OCI-LY1 (cell line): Measurements from ENCODE around the gene RAB10.

ENCODE experiments used
- H2AFZ ChIP-seq: fragments of 200-600 bp; sonication (generic), shearing (Covaris generic); 2 replicates; pipeline ENCODE4 v1.6.0; 2014; ENCODE audit warnings: antibody characterized with exemption, mild to moderate bottlenecking, low read length
- H3F3A ChIP-seq: fragments of 200-600 bp; sonication (generic), shearing (Covaris generic); 2 replicates; pipeline ENCODE4 v1.6.0; 2014; ENCODE audit warnings: mild to moderate bottlenecking, antibody characterized with exemption, low read length, moderate library complexity; ENCODE audit not compliant: insufficient read depth
- H3K27ac ChIP-seq: fragments of 200-600 bp; sonication (generic); 2 replicates; pipeline ENCODE4 v1.5.1; 2014; ENCODE audit warnings: low read length, mixed run types, mild to moderate bottlenecking, low read depth; ENCODE audit not compliant: poor library complexity, severe bottlenecking
- H3K27me3 ChIP-seq: fragments of 200-600 bp; sonication (generic); 2 replicates; pipeline ENCODE4 v1.6.0; 2014; ENCODE audit warnings: antibody characterized with exemption, mild to moderate bottlenecking, low read length, moderate library complexity; ENCODE audit not compliant: insufficient read depth
- H3K36me3 ChIP-seq: fragments of 200-600 bp; sonication (generic); 2 replicates; pipeline ENCODE4 v1.6.1; 2014; ENCODE audit warnings: mild to moderate bottlenecking, antibody characterized with exemption, low read length, moderate library complexity, mixed read lengths; ENCODE audit not compliant: insufficient read depth
- H3K4me1 ChIP-seq: fragments of 200-600 bp; sonication (generic); 2 replicates; pipeline ENCODE4 v1.5.1; 2014; ENCODE audit warnings: mild to moderate bottlenecking, low read length, moderate library complexity; ENCODE audit not compliant: insufficient read depth, severe bottlenecking
- H3K4me2 ChIP-seq: fragments of 200-600 bp; sonication (generic), shearing (Covaris generic); 2 replicates; pipeline ENCODE4 v1.6.1; 2014; ENCODE audit warnings: low read length
- H3K4me3 ChIP-seq: fragments of 200-600 bp; sonication (generic); 2 replicates; pipeline ENCODE4 v1.5.1; 2014; ENCODE audit warnings: low read length, low read depth, mild to moderate bottlenecking, mixed read lengths; ENCODE audit not compliant: poor library complexity, severe bottlenecking
- H3K79me2 ChIP-seq: fragments of 200-600 bp; shearing (Covaris generic); 2 replicates; pipeline ENCODE4 v1.6.1; 2016; ENCODE audit warnings: mixed run types, low read length, mixed read lengths; ENCODE audit not compliant: insufficient read depth
- H3K9ac ChIP-seq: fragments of 200-600 bp; sonication (generic), shearing (Covaris generic); 2 replicates; pipeline ENCODE4 v1.6.1; 2014; ENCODE audit warnings: mild to moderate bottlenecking, low read length, mixed read lengths
- H3K9me2 ChIP-seq: fragments of 200-600 bp; sonication (generic), shearing (Covaris generic); 2 replicates; pipeline ENCODE4 v1.6.1; 2014; ENCODE audit warnings: low read depth, mild to moderate bottlenecking, low read length, mixed read lengths
- H3K9me3 ChIP-seq: fragments of 200-600 bp; shearing (Covaris generic); 2 replicates; pipeline ENCODE4 v1.6.1; 2014; ENCODE audit warnings: low read length, mixed read lengths
- H4K20me1 ChIP-seq: fragments of 200-600 bp; sonication (generic), shearing (Covaris generic); 2 replicates; pipeline ENCODE4 v1.6.0; 2016; ENCODE audit warnings: mild to moderate bottlenecking, low read length; ENCODE audit not compliant: insufficient read depth
- EZH2 ChIP-seq: fragments of 200-600 bp; sonication (generic), shearing (Covaris generic); IDR thresholded peaks from 2 replicates; pipeline ENCODE4 v1.8.0; 2017; ENCODE audit warnings: borderline replicate concordance, mixed run types, mild to moderate bottlenecking, antibody characterized with exemption, low read length, moderate library complexity, mixed read lengths
- TF ChIP-seq, protein P1 (sequence below): fragments of 200-600 bp; sonication (generic), shearing (Covaris generic); IDR thresholded peaks from 2 replicates; pipeline ENCODE4 v1.5.1; 2017; ENCODE audit warnings: mild to moderate bottlenecking, antibody characterized with exemption, low read length, moderate library complexity, mixed read lengths

Gene RAB10

DNA sequence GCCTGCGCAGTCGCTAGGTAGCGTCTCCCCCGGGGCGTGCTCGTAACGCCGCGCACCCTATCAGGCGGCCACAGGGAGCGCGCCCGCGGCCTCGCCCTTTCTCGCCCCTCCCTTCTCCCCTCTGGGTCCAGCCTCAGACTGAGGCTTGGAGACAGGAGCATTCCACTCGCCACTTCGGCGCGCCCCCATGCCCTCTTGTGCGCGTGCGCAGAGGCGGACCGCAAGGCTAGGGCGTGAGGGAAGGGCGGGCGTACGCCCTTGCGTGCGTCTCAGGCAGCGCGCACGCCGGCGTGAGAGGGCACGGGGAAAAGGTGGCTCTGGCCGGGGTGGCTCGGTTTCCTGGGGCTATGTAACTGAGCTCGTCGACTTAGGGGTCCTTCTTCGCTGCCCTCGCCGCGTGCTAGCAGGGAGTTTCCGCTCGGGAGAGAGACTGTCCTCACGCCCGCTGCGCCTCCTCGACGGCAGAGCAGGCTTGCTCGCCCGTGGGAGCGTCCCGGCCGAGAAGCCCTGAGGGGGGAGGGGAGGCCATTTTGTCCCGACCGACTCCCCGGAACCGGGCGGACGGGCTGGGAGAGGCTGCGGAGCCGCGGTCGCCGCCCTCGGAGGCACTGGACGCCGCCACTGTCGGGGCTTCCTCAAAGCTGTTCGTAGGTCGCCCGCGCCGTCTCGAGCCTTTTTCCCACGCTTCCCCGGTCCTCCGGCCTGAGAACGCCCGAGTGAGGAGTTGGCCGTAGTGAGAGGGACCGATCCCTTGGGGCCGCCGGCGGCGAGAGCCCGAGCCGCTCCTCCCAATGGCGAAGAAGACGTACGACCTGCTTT, at the start of gene RAB10:
RAB10 (plus strand) TSS at position 267 of the 819 bp plus-strand sequence; CDS start at position 792, 525 bp downstream.
- Histone ChIP-seq H3K4me1 (peaks cover 28% of the 10 kb centered on the region), H3K4me2 (peak within 1 kb of the TSS; percentile 100), H3K9me3 (no peaks in the 10 kb centered on the region), H3K79me2 (peaks cover 48% of the 10 kb centered on the region), H2AFZ (peak within 1 kb of the TSS; percentile 6), H3K27ac (peak within 1 kb of the TSS; percentile 70), H3F3A (no peaks in the 10 kb centered on the region), H3K27me3 (no peaks in the 10 kb centered on the region), H3K9ac (peak within 1 kb of the TSS; percentile 98), H3K9me2 (no peaks in the 10 kb centered on the region), H4K20me1 (no peaks in the 10 kb centered on the region; the same call in 1 of the 2 replicates), H3K4me3 (peak within 1 kb of the TSS; percentile 99), H3K36me3 (peaks cover 12% of the 10 kb centered on the region)
- TF ChIP-seq EZH2 = no peak
- TF ChIP-seq, protein P1, sequence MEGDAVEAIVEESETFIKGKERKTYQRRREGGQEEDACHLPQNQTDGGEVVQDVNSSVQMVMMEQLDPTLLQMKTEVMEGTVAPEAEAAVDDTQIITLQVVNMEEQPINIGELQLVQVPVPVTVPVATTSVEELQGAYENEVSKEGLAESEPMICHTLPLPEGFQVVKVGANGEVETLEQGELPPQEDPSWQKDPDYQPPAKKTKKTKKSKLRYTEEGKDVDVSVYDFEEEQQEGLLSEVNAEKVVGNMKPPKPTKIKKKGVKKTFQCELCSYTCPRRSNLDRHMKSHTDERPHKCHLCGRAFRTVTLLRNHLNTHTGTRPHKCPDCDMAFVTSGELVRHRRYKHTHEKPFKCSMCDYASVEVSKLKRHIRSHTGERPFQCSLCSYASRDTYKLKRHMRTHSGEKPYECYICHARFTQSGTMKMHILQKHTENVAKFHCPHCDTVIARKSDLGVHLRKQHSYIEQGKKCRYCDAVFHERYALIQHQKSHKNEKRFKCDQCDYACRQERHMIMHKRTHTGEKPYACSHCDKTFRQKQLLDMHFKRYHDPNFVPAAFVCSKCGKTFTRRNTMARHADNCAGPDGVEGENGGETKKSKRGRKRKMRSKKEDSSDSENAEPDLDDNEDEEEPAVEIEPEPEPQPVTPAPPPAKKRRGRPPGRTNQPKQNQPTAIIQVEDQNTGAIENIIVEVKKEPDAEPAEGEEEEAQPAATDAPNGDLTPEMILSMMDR = no peak

- Histone ChIP-seq H2AFZ (no peak overlapping the region), H3K9me2 (no peaks in the 10 kb centered on the region), H3K4me3 (no peak overlapping the region), H3K9ac (no peak overlapping the region), H4K20me1 (no peaks in the 10 kb centered on the region), H3F3A (no peaks in the 10 kb centered on the region), H3K36me3 (no peaks in the 10 kb centered on the region), H3K27ac (no peak overlapping the region), H3K4me1 (no peaks in the 10 kb centered on the region), H3K79me2 (no peaks in the 10 kb centered on the region), H3K4me2 (no peak overlapping the region), H3K9me3 (no peaks in the 10 kb centered on the region), H3K27me3 (no peaks in the 10 kb centered on the region)
- TF ChIP-seq EZH2 = no peak
- TF ChIP-seq, protein P1 = no peak
Observed at GRCh38 chr2:25988134-25988533, 45.8 kb upstream of the RAB10 start.

DNA sequence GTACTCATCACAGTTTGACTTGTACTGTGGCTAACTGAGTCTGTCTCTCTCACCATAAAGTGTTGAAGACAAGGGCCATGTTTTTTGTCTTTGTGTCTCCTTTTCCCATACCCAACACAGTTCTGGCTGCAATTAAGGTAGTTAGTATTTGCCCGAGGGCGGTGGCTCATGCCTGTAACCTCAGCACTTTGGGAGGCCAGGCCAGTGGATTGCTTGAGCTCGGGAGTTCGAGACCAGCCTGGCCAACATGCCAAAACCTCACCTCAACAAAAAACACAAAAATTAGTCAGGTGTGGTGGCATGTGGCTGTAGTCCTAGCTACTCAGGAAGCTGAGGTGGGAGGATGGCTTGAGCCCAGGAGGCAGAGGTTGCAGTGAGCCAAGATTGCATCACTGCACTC, 44.7 kb upstream of the RAB10 start:
- TF ChIP-seq, protein P1 = no peak
- no peak for TF ChIP-seq EZH2
- H3K4me2 ChIP-seq = no peak overlapping the region
- H3K27ac ChIP-seq = no peak overlapping the region
- no peaks in the 10 kb centered on the region for H3K36me3 ChIP-seq
- H3K27me3 ChIP-seq = no peaks in the 10 kb centered on the region
- H3F3A ChIP-seq = no peaks in the 10 kb centered on the region
- H3K4me3 ChIP-seq = no peak overlapping the region
- no peaks in the 10 kb centered on the region for H3K4me1 ChIP-seq
- no peak overlapping the region for H2AFZ ChIP-seq
- no peaks in the 10 kb centered on the region for H3K79me2 ChIP-seq
- H3K9ac ChIP-seq = no peak overlapping the region
- no peaks in the 10 kb centered on the region for H3K9me3 ChIP-seq
- H3K9me2 ChIP-seq = no peaks in the 10 kb centered on the region
- H4K20me1 ChIP-seq = no peaks in the 10 kb centered on the region
